ENCODE measurements around the gene NTMT1.

NTMT1 gene

GRCh38 chr9:129678844-129679243, 52.9 kb downstream of the NTMT1 start:
- no peak for DNase-seq (ENCODE audit: low read depth in 2 of 2)

- no peak for DNase-seq (ENCODE audit: low read depth in 2 of 2)
Measured at GRCh38 chr9:129679537-129679936, 53.6 kb downstream of the NTMT1 start.

- no peak for DNase-seq (ENCODE audit: low read depth in 2 of 2)
Measured at GRCh38 chr9:129681924-129682323, 56.0 kb downstream of the NTMT1 start.

GRCh38 chr9:129682381-129682780, 56.4 kb downstream of the NTMT1 start:
- no peak for DNase-seq (ENCODE audit: low read depth in 2 of 2)

- DNase-seq (ENCODE audit: low read depth in 2 of 2) = no peak
Measured at GRCh38 chr9:129685220-129685932, 59.4 kb downstream of the NTMT1 start.
